NCI-H748 (cell line): ENCODE data around the gene FLT3.
A peak's percentile ranks its signal among the peaks of the same experiment; 100 is the strongest.
"Not testable (repeated sequence)": the region's sequence is repeated elsewhere in the genome, so short reads cannot be mapped to it uniquely, and the experiment has no call there.

Experiments
- DNase-seq: peaks from one replicate; lab custom pipeline; 2025; ENCODE audit not compliant: unreplicated experiment; lab: John Stamatoyannopoulos, UW

Gene FLT3

GRCh38 chr13:28101886-28102285 lies 1.5 kb upstream of the FLT3 start:
- not testable (repeated sequence) for DNase-seq

- no peak for DNase-seq
Measured at GRCh38 chr13:28099396-28100149, 803 bp downstream of the FLT3 start.

GRCh38 chr13:28097503-28097902 lies 2.9 kb downstream of the FLT3 start:
- no peak for DNase-seq

GRCh38 chr13:28094306-28094705 lies 6.1 kb downstream of the FLT3 start:
- DNase-seq: no peak

- DNase-seq: no peak
Measured at GRCh38 chr13:28093881-28094280, 6.5 kb downstream of the FLT3 start.

- DNase-seq: no peak
Measured at GRCh38 chr13:28092431-28092830, 7.9 kb downstream of the FLT3 start.

- peak; percentile 31 for DNase-seq
Measured at GRCh38 chr13:28089065-28089464, 11.3 kb downstream of the FLT3 start.

GRCh38 chr13:28077820-28078219 lies 22.6 kb downstream of the FLT3 start:
- DNase-seq: not testable (repeated sequence)

- no peak for DNase-seq
Measured at GRCh38 chr13:28077231-28077630, 23.1 kb downstream of the FLT3 start.

GRCh38 chr13:28071424-28071823 lies 29.0 kb downstream of the FLT3 start:
- no peak for DNase-seq

- DNase-seq: no peak
Measured at GRCh38 chr13:28067491-28067890, 32.9 kb downstream of the FLT3 start.

- peak; percentile 40 for DNase-seq
Measured at GRCh38 chr13:28058866-28059613, 41.3 kb downstream of the FLT3 start.

- no peak for DNase-seq
Measured at GRCh38 chr13:28056970-28057712, 43.2 kb downstream of the FLT3 start.

- DNase-seq: no peak
Measured at GRCh38 chr13:28056426-28056825, 44.0 kb downstream of the FLT3 start.

- no peak for DNase-seq
Measured at GRCh38 chr13:28055357-28055756, 45.0 kb downstream of the FLT3 start.

GRCh38 chr13:28052945-28053344 lies 47.4 kb downstream of the FLT3 start:
- DNase-seq: no peak

- peak; percentile 28 for DNase-seq
Measured at GRCh38 chr13:28049880-28050875, 50.2 kb downstream of the FLT3 start.

- DNase-seq: peak; percentile 81
Measured at GRCh38 chr13:28049215-28049614, 51.2 kb downstream of the FLT3 start.

- DNase-seq: no peak
Measured at GRCh38 chr13:28048768-28049167, 51.6 kb downstream of the FLT3 start.

GRCh38 chr13:28047757-28048388 lies 52.5 kb downstream of the FLT3 start:
- no peak for DNase-seq
